GM18867 (cell line): ENCODE data around the gene PTPN1.
"Not testable (repeated sequence)": the region's sequence is repeated elsewhere in the genome, so short reads cannot be mapped to it uniquely, and the experiment has no call there.

ENCODE experiments used
- ATAC-seq: cut with Tn5 transposase; IDR thresholded peaks from one replicate; pipeline ENCODE4 v1.9.1; 2021; ENCODE audit warnings: mild to moderate bottlenecking, moderate library complexity; ENCODE audit not compliant: unreplicated experiment

The PTPN1 gene

GRCh38 chr20:50509923-50510705 lies at the start of gene PTPN1:
Gene PTPN1 (plus strand): TSS chr20:50510383. CDS start chr20:50510528, 145 bp downstream.
- ATAC-seq = peak; percentile 88

DNA sequence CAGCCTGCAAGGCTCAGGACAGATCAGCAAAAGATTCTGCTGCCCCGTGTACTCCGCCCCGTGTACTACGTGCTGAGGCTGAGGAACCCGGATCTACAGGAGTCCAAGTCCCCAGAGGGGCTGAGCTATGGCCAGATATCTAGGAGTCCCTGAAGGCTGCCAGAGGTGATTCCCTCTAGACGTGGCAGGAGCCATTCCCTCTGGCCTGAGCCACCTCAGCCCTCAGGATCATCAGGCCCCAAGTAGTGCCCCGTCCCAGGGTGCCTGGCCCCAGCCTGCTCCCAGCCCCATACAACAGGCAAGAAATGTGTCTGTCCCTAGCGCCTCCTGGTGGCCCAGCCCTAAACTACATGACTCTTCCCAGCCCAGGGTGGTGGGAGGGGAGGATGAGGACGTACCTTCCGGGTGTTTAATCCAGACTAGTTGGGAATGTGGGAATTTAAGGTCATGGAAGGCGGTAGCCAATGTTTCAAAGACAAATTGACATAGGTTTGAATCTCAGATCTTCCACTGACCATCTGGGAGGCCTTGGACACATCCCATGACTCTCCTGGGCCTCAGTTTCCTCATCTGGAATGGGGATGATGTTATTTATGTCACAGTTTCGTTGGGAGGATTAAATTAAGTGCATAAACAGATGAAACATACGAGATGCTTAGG lies 49.4 kb upstream of the PTPN1 start:
- peak; percentile 50 for ATAC-seq

GRCh38 chr20:50462093-50462690 lies 48.0 kb upstream of the PTPN1 start:
- no peak for ATAC-seq

DNA sequence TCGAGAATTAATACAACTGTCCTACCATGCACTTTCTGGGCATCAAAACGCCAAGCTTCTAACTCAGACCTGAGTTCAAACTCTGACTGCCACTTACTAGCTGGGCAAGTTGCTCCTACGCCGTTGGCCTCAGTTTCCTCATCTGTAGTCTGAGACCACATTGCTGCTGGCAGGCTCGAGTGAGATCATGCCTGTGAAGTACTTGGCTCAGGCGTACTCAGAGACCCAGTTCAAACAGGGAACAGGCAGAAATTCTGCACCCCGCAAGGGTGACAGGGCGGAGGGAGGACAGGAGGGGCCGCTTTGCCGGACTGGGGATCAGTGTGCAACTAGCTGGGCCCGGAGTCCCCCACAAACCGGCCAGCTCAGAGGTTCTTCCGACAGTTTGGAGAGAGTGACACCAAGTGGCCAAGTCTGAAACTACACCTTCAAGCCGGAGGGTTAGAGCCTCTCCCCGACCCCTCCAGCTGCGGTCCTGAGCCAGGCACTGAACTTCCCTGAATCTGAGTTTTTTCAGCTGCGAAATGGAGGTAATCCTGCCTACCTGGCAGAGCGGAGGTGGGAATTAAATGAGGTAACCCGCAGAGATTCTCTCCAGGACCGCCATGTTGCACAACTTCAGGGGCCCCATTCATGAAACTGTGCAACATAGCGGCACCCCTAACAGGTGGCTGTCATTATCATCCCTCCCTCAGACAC lies 46.0 kb upstream of the PTPN1 start:
- no peak for ATAC-seq

DNA sequence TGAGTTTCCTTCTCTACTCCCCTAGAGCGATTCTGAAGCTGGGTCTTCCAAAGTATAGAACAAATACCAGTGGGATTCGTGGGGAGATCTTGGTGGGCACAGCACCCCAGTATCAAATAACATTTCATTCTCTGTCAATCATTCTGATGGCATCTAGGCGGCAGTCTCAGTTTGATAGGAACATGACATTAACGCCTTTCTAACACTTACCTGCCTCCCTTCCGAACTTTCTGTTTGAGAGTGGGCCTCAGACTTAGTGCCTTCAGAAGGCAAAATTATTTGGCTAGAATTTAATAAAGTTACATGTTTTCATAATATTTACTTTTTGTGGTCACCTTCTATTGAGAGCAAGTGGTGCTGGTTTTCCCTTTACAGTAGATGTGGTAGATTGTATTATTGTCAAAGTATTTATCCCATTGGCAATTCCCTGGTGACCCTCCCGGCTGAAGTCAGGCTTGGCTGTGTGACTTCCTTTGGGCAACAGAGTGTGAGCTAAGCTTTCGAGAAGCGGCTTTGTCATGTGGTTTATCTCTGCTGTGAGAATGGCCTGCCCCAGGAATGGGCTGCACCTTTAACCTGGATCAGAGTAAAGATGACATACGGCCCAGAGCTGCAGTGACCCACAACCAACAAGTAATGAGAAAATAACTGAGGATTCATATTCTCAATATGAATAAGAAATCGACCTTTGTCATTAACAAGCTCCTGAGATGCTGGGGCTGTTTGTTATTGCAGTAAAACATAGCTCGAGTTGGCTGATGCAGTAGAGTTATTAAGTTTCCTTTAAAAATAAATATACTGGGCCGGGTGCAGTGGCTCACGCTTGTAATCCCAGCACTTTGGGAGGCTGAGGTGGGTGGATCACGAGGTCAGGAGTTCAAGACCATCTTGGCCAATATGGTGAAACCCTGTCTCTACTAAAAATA lies 45.2 kb upstream of the PTPN1 start:
- ATAC-seq = no peak

DNA sequence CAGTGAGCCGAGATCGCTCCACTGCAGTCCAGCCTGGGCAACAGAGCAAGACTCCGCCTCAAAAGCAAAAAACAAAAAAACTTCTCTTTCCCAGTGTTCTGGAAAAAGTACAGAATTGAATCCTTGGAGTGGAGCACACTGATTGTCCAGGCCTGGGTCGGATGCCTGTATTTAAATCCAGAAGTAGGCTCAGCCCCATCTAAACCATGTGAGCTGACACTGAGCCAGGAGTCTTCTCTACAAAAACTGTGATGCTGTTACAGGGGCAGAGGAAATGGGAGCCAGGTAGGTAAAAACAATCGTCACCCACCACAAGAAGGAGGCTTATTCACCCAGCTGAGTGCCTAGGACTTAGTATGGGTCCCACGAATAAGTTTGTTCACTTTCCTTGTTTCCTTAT lies 43.0 kb upstream of the PTPN1 start:
- ATAC-seq = no peak

DNA sequence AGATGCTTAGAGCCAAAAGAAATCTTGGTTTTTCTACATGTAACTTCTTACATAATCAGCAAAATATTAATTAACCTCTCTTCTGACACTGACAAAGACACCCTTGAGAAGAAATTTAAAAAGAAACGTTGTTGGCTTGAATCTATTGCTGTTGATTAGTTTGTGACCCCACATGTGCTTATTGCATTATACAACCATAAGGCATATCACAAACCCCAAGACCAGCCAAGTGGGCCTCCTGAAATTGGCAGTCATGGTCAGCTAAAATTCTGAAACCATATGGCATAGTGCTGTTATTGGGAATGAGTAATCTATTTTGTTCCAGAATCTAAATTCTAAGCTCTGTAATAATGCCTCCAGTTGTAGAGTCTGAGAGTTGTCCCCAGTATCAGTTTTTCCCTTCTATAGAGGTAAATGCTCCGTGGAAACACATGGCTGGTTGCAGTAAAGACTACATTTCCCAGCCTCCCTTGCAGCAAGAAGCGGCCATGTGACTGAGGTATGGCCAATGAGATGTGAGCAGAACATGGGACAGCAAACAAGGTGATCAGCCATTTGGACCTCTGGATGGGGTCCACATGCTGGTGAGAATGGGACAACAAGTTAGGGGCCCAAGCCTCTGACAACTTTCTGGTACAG lies 42.3 kb upstream of the PTPN1 start:
- no peak for ATAC-seq

- no peak for ATAC-seq
Observed at GRCh38 chr20:50468378-50468798, 41.8 kb upstream of the PTPN1 start.

- no peak for ATAC-seq
Observed at GRCh38 chr20:50469176-50469723, 40.9 kb upstream of the PTPN1 start.

DNA sequence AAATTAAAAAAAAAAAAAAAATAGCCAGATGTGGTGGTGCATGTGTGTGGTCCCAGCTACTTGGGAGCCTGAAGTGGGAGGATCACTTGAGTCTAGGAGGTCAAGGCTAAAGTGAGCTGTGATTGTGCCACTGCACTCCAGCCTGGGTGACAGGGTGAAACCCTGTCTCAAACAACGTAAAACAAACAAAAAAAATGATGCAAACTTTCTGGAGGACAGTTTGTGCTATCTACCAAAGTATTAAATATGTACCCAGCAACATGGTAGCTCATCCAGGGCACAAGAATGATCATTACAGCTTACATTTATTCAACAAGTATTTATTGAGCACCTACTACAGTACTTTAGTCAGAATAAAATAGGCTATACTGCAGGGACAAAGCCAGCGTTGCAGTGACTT lies 40.4 kb upstream of the PTPN1 start:
- no peak for ATAC-seq

DNA sequence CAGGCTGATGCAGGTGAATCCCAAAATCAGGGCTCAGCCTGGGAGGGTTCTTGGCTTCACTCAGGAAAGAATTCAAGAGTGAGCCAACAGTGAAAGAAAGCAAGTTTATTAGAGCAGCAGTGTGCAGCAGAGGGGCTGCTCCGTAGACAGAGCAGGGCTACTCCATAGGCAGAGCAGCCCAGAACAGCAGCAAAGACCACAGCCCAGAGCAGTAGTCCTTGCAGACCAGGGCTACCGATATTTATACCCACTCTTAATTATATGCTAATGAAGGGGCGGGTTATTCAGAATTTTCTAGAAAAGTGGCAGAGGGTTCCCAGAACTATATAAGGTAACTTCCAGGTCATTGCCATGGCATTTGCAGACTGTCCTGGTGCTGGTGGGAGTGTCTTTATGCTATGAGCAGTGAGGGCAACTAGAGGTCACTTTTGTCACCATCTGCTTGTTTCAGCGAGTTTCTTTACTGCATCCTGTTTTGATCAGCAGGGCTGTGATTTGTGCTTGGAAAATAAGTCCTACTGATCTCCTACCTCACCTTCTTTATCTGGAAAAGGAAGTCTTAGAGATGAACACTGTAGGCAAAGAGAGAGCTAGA lies 39.8 kb upstream of the PTPN1 start:
- ATAC-seq = no peak

GRCh38 chr20:50471231-50471630 lies 39.0 kb upstream of the PTPN1 start:
- ATAC-seq = no peak

DNA sequence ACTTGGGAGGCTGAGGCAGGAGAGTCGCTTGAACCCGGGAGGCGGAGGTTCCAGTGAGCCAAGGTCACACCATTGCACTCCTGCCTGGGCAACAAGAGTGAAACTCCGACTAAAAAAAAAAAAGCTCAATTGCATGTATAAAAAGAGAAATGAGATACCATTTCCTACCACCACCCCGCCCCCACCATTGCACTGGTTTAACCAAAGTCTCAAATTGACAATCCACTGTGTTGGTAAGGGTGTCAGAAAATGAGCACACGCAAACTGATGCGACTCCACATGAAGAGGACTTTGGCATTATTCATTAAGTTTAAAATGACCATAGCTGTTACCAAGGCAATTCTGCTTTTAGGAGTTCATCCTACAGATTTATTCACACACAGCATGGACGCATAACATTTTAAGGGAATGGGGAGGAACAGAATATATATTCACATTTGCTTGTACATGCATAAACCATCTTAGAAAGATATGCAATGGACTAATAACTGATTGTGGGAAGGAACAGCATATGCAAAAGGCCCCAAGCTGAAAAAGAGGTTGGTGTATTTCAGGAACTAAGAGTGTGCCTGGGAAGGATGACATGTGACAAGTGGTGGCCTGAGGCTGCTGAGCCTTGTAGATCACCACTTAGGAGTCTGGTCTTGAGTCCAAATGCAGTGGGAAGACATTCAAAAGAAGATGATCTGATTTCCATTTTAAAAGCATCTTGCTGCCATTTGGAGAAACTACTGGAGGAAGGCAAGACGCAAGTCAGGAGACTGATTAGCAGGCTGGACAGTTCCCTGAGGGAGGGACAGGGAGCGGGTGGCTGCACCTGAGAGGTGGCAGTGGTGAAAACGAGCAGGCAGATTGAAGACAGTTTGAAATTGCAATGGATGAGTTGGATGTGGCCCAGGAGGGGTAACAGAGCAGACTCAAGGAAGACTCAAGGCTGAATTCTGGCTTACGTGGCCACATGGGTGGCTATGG lies 37.2 kb upstream of the PTPN1 start:
- ATAC-seq = no peak

- not testable (repeated sequence) for ATAC-seq
Observed at GRCh38 chr20:50474356-50474755, 35.8 kb upstream of the PTPN1 start.

DNA sequence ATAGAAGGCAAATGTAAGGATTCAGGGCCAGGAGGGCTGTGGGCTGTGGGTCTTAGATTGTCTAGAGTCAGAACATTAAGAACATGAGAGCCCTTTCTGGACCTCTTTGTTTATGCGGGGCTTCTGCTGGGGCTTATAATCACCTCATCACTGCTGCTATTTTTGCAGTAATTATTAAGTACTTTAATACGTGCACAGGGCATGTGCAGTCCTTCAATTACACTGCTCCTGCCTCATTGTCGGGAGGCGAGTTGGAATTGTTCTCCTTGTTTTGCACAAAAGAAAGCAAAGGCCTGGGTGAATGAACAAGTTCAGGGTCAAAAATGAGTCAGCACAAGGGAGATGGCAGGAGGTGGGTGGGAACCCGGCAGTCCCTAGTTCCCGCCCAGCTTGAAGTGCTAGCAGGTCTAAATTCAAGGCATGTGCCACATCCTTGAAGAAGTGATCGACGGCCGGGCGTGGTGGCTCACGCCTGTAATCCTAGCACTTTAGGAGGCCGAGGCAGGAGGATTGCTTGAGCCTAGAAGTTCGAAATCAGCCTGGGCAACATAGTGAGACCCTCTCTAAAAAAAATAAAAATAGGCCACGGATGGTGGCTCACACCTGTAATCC lies 34.4 kb upstream of the PTPN1 start:
- ATAC-seq = no peak

- no peak for ATAC-seq
Observed at GRCh38 chr20:50477239-50477872, 32.8 kb upstream of the PTPN1 start.
